GM10266 (cell line): ENCODE results near the gene RNF128.
A peak's percentile ranks its signal among the peaks of the same experiment; 100 is the strongest.
"Not testable (repeated sequence)": the region's sequence is repeated elsewhere in the genome, so short reads cannot be mapped to it uniquely, and the experiment has no call there.

Experiments used
- DNase-seq: peaks from one replicate; pipeline ENCODE4 v3.0.0; 2012; ENCODE audit errors: extremely low spot score
- CTCF ChIP-seq: IDR thresholded peaks from 2 replicates; pipeline ENCODE4 v1.5.1; 2012; ENCODE audit warnings: mild to moderate bottlenecking, low read depth; ENCODE audit not compliant: control insufficient read depth, insufficient read depth; ENCODE audit errors: missing control alignments

The RNF128 gene

GRCh38 chrX:106780664-106781377 is 54.3 kb downstream of the RNF128 start:
- no peak for TF ChIP-seq CTCF
- no peak for DNase-seq

DNA sequence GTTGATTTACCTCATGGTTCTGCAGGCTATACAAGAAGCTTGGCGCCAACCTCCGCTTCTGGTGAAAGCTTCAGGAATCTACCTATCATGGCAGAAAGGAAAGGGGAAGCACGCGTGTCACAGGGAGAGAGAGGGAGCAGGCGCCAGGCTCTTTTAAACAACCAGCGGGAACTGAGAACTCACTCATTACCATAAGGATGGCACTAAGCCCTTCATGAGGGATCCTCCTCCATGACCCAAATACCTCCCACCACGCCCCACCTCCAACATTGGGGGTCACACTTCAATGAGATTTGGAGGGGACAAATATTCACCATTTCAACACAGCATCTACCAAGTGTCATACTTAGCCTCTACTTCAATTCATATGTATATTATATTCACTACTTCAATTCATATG is 57.2 kb downstream of the RNF128 start:
- no peak for DNase-seq
- no peak for TF ChIP-seq CTCF

DNA sequence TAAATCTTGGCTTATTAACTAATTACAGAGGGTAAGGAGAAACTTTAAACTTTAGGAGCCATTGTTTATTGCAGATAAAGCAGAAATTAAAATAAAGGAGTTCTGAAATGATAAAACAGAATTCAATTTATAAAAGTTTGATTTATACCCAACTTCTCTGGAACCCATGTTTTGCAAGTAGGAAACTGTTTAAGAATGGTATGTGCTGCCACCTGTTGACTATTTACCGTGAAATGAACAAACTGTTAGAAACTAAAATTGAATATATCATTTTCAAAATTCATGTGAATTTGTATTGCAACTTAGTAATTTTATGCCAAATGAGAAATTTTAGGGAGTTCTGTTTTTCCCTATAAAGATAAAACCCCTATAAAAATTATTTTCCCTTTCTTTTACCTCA is 65.0 kb downstream of the RNF128 start:
- DNase-seq: no peak
- TF ChIP-seq CTCF: peak; percentile 29

GRCh38 chrX:106802063-106802387 is 75.5 kb downstream of the RNF128 start:
- DNase-seq: no peak
- no peak for TF ChIP-seq CTCF

GRCh38 chrX:106802388-106803275 is 76.1 kb downstream of the RNF128 start, which contains the start of gene TBC1D8B:
TSS of gene TBC1D8B (plus strand) at chrX:106802673. CDS start at chrX:106802854, 181 bp downstream.
- peak; percentile 13 for DNase-seq
- TF ChIP-seq CTCF: no peak

DNA sequence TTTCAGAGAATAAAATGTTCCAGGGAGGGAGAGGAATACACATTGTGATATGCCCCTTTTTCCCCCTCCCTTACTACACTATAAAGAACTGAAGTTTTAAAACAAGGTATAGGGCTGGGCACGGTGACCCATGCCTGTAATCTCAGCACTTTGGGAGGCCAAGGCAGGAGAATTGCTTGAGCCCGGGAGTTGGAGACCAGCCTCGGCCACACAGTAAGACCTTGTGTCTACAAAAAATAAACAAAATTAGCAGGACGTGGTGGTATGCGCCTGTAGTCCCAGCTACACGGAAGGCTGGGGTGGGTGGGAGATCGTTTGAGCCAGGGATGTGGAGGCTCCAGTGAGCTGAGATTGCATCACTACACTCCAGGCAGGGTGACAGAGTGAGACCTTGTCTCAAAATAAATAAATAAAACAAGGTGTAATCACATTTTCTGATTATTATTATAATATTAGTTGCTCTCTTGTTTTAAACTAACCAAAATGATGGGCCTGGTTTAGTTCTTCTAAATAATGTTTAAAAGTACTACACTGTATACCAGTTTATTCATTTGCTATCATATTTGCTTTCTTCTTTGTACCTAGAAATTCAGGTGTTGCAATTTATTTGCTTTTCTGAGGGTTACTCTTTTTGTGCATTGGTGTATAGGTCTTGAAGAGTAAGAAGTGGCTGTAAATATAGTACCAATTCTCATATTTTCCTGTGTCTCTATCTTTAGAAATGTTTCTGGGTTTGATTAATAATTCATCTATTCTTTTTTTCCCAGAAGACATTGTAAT is 84.8 kb downstream of the RNF128 start:
- TF ChIP-seq CTCF: no peak
- DNase-seq: no peak

- DNase-seq: not testable (repeated sequence)
Observed at GRCh38 chrX:106812930-106813329, 86.4 kb downstream of the RNF128 start.

DNA sequence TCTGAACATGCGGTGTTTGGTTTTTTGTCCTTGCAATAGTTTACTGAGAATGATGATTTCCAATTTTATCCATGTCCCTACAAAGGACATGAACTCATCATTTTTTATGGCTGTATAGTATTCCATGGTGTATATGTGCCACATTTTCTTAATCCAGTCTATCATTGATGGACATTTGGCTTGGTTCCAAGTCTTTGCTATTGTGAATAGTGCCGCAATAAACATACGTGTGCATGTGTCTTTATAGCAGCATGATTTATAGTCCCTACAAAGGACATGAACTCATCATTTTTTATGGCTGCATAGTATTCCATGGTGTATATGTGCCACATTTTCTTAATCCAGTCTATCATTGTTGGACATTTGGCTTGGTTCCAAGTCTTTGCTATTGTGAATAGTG is 87.6 kb downstream of the RNF128 start:
- DNase-seq: not testable (repeated sequence)
